Stimulated activated CD4-positive, alpha-beta T cell treated with anti-CD3 and anti-CD28 coated beads, Interleukin-1b, Interleukin-23, amount 100 ng/mL, for 4 hours (primary cell): Measurements from ENCODE around the gene DYRK4.

Source experiments
- DNase-seq, 2 donors: peaks; one replicate each; pipeline ENCODE4 v3.0.0-alpha.2; 2020; ENCODE audit warnings: low read depth in 2 of 2

Gene DYRK4

GRCh38 chr12:4564818-4565217, 2.8 kb downstream of the DYRK4 start:
- no peak for DNase-seq

DNA sequence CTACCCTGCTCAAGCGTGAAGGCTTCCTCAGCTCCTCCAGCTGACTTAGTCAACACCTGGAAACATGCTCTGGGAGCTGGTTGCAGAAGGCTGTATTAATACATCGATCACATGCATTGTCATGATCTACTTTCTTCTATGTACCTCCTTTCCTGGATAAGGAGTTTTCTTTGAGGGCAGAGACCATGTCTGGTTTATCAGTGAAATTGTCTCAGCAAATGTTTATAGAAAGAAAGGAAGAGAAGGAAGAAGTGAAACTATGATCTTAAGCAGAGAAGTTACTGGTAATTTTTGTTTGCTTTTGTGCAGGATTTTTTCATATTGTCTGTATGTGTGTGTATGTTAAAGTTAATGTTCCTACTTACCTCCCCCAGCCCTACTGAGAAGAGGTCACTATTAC, 4.5 kb downstream of the DYRK4 start:
- no peak for DNase-seq

DNA sequence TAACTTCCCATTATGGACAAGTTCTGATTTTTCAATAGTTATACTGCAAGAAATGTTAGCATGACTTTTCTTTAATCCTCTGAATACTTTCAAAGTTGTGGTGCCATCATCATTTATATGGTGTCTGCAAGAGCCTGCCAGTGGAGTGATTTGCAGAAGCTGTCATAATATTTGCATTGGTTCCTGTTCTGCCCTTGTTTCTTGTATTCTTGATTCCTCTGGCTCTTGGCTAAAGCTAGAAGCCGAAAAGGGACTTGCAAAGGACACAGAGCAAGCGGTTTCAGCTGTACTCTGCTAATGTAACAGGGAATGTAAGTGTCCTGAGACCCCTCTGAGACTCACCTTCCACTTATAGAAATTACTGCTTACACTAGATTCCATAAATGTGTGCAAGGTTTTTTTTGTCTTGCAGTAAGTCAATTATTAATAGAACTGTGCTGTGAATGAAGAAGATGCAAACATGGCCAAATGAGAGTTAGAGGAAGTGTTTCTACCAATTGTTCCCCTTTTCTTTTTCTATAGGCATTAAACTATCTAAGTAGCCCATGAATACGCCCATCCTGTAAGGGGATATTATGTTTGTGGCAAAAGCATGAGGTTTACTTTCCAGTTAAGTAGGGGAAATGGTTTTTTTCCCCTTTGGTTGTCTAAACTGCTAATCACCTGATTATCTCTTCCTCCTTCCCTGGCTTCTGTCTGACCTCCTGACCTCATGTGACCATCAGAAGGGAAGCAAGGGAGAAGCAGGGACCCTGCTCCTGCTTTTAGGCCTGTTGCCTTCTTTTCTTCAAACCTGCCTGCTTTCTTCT, 5.3 kb downstream of the DYRK4 start:
- no peak for DNase-seq

- no peak for DNase-seq
Observed at GRCh38 chr12:4569261-4569660, 7.3 kb downstream of the DYRK4 start.

DNA sequence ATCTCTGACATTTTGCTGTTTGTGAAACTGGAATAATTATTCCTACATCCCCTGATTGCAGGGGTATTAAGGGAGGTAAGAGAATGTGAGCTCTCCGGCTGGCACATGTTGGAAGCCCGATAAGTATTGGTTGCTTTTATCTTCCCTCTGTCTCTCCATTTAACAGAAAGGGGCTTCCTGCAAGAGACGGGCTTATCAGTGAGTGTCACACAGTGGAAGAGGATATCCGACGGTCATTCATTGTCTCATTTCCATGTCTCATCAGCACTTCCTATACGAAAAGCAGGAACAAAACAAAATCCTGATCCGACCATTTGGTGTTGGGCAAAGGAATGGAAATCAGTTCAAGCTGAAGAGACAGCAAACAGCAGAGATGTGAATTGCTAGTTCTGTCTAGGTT, 10.7 kb downstream of the DYRK4 start:
- no peak for DNase-seq

- DNase-seq, result no peak
Observed at GRCh38 chr12:4579305-4580102, 17.5 kb downstream of the DYRK4 start.

GRCh38 chr12:4580281-4580688, 18.3 kb downstream of the DYRK4 start:
- DNase-seq, result no peak

DNA sequence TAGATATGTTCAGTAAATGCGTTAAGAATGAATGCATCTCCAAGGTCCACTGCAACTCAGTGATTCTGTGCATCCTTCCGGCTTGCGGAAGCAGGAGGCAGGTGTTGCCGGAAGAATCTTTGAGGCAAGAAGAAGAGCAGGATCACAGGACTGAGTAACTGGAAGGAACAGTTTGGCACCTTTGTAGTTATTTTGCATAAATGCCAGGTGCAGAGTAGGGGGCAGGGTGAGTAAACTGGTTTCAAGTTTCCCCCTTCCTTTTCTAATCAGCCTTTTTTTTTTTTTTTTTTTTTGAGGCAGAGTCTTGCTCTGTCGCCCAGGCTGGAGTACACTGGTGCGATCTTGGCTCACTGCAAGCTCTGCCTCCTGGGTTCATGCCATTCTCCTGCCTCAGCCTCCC, 22.3 kb downstream of the DYRK4 start:
- no peak for DNase-seq

DNA sequence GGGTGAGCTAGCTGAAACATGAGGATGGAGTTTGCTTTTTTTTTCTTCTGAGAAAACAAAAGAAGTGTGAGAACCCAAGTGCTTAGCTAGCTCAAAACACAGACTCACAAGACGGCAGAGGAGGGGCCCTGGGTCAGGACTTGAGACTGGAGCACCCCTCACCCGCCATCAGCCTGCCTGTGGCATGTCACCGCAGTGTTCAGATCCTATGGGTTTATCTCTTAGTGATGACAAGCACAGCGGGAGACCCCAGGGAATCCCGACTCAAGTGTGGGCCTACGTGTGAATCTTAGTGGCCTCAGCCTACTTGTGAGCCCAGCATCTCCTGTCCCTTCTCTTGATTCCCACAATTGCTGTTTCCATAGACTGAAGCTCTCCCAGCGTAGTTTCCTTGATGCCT, 22.9 kb downstream of the DYRK4 start:
- DNase-seq, result no peak

- DNase-seq, result no peak
Observed at GRCh38 chr12:4586500-4586899, 24.5 kb downstream of the DYRK4 start.

DNA sequence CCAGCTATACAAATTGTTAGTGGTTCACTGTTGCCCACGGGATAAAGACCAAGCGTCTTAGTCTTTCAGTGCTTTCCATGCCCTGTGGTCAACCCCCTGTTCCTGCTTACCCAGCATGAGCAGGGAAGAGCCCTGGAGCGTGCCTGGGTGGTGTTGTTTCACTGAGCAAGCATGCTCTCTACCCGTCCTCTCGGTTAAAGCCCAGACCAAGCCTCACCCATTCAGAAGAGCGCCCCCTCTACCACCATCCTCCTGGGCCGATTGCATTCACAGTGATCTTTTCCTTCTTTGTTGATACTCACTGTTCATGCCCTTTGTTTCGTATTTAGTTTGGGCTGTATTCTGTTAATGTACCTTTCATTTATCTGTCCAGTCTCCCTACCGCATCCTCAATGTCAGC, 25.1 kb downstream of the DYRK4 start:
- DNase-seq, result no peak

- no peak for DNase-seq
Observed at GRCh38 chr12:4588916-4589315, 26.9 kb downstream of the DYRK4 start.

GRCh38 chr12:4589941-4590340, 27.9 kb downstream of the DYRK4 start:
- no peak for DNase-seq

DNA sequence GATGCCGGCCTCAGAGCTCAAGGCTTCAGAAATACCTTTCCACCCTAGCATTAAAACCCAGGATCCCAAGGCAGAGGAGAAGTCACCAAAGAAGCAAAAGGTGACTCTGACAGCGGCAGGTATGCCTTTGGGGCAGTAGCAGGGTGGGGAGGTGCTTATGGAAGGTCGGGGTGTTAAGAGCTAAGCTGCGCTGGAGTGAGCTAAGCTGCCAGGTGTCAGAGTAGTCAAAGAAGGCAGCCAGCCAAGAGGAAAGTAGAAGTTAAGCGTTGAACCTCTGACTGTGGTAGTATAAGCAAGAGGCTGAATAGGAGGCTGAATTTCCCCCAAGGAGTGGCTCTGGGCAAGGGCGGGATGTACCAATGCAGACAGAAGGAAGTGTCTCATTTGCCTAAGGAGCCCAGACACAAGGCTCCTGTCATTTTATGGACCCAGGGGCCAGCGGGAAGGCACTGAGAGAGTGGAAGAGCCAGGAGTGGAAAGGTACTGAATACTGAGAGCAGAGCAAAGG, 29.2 kb downstream of the DYRK4 start:
- no peak for DNase-seq

- no peak for DNase-seq
Observed at GRCh38 chr12:4595881-4596280, 33.9 kb downstream of the DYRK4 start.

GRCh38 chr12:4603421-4603820, 41.4 kb downstream of the DYRK4 start:
- DNase-seq, result no peak

GRCh38 chr12:4603946-4604345, 41.9 kb downstream of the DYRK4 start:
- DNase-seq, result no peak

GRCh38 chr12:4604684-4605193, 42.7 kb downstream of the DYRK4 start:
- DNase-seq, result peak; percentile 65 to 72

- no peak for DNase-seq
Observed at GRCh38 chr12:4607056-4607455, 45.0 kb downstream of the DYRK4 start.

GRCh38 chr12:4609071-4609470, 47.1 kb downstream of the DYRK4 start:
- no peak for DNase-seq

DNA sequence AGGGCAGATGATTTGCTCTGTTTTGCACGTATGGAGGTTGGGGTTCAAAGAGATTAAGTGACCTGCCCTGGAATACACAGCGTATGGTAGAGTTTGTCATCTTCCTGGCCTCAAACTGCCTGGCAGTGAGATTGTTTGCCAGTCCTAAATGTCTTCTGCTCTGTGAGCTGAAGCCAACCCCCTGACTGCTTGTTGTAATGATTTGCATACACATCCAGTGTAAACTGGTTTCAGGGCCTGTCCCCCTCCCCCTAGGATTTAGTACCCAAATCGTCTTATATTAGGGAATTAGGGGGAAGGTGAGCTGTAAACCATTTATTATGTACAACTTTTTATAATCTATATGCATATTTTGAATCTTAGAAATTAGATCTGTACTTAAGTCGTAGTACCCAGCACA, 48.5 kb downstream of the DYRK4 start:
- no peak for DNase-seq

- no peak for DNase-seq
Observed at GRCh38 chr12:4615667-4616066, 53.7 kb downstream of the DYRK4 start.

GRCh38 chr12:4621511-4621910, 59.5 kb downstream of the DYRK4 start:
- no peak for DNase-seq
